Stimulated activated CD4-positive, alpha-beta T cell treated with anti-CD3 and anti-CD28 coated beads, Interleukin-4, amount 100 ng/mL, for 1 hour (primary cell): ENCODE measurements around the gene APP.
"Not testable (repeated sequence)": the region's sequence is repeated elsewhere in the genome, so short reads cannot be mapped to it uniquely, and the experiment has no call there.

Experiments used
- DNase-seq: peaks from one replicate; pipeline ENCODE4 v3.0.0-alpha.2; 2020

The APP gene

DNA sequence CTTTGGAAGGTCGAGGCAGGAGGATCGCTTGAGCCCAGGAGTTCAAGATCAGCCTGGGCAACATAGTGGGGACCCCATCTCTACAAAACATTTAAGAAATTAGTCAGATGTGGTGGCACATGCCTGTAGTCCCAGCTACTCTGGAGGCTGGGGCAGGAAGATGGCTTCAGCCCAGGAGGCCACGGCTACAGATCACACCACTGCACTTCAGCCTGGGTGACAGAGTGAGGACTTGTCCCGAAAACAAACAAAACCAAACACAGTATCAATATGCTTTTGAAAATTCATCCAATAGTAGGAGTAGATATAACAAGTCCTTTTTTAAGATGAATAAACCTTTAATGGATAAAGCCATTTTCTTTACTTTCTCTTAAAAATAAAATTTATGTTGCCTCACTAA, 8.5 kb downstream of the APP start:
- no peak for DNase-seq

DNA sequence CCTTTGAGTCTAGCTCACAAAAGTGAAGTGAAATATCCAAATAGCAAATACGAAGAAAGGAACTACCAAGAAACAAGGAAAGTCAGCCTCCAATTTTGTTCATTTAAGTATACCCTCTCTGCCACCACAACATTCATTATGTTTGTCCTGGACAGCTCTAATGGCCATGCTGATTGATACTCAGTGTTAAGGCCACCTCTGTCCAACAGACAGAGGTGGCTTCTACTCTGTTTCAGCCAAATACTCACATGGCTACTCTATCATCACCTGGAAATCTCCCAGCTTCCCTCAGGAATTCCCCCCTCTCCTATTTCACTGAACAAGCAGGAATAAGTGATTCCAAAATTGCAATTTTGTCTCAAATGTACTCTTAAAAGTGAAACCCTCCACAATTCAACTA, 10.7 kb downstream of the APP start:
- DNase-seq: no peak

DNA sequence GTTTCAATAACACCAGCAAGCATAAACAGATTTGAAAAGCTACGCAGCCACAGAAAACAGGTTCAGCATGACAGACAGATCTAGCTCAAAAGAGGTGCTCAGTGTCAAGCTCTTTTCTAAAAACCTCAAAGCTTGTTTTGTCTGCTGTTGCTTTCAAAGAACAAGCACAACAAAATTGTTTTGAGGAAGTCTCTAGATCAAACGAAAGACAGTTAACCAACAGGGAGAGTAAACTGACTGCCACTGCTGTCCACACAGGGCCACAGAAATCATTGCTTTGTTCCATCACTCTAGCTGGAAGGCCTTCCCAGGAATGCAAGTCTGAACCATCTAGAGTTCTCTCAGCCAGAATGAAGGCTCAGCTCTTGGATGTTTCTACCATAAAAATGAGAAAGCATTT, 12.8 kb downstream of the APP start:
- DNase-seq: no peak

DNA sequence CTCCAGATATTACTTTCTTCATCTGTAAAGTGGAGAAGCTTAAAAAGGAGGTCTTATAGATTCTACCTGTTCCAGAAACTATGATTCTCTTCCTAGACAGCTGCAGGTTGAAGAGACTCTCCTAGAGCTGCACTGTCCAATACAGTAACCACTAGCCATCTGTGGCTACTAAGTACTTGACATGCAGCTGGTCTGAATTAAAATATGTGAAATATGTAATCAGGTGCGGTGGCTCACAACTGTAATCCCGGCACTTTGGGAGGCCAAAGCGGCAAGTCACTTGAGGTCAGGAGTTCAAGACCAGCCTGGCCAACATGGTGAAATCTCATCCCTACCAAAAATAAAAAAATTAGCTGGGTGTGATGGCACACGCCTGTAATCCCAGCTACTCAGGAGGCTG, 15.8 kb downstream of the APP start:
- DNase-seq: no peak

DNA sequence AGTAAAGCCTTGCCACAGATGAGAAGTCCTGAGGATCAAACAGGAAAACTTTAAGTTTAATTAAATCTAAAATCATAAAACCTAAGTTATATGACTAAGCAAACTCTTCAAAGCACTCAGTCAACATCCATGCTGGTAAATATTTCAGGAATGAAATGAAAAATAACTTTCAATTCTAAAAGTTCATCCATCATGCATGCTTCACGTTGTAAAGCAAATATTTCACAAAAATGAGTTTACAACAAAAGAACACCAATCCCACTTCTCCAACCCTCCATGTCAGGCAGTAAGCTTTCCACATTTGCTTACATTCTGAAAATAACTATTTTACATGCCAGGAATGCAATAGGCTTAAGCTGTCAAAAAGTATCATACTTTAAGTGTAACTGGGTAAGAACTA, 16.8 kb downstream of the APP start:
- no peak for DNase-seq

DNA sequence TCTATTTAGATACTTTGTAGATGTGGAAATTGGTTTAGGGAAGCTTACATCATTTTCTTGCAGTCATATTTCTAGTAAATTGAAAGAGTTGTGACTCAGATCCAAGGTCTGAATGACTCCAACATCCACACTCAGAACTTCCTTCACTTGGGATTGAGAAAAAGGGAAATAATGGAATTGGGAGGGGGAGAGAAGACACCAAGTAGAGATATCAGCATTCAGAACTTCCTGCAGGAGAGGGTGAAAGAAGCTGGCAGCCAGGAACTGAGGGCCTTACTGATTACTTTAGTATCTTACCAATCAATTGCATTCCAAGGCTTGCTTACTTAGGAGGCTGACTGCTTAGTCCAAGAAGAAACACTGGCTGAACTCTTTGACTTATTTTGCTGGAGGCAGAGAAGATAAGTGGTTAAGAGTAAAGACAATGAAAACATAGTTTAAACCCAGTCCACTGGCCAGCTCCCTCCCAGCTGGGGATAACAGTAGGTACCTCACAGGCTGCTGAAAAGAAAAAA, 21.7 kb downstream of the APP start:
- DNase-seq: no peak

DNA sequence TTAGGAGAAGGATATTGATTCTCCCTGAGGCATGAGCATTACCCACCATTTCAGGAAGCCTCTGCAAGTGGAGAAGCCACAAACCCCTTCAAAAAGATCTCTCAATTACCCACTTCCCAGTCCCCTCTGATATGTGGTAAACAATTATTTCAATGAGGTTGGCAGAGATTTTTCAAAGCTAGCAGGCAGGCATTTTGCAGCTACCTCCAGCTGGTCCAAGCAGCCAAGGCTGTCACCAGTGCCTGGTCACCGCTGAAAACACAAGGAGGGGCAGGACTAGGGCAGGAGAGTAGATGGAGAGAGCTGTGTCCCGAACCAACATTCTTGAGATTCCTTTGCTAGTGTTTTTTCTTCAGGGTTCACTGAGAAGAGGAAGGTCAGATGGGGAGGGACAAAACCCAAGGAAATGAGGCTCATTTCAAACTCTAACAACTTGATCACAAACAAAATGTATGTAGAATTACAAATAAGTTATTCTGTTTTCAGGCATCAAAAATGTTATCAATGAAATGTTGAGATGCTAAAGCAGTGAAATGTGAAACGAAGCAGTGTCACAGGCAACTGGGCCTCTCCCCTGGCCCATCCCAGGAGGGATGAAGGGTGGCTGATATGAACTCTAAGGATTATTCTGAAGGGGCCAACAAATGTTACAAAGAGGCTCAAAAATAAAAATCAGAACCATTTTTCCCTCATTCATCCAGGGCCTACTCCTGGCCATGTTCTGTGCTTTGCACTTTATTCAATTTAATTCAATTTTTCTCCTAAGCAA, 22.3 kb downstream of the APP start:
- DNase-seq: no peak

DNA sequence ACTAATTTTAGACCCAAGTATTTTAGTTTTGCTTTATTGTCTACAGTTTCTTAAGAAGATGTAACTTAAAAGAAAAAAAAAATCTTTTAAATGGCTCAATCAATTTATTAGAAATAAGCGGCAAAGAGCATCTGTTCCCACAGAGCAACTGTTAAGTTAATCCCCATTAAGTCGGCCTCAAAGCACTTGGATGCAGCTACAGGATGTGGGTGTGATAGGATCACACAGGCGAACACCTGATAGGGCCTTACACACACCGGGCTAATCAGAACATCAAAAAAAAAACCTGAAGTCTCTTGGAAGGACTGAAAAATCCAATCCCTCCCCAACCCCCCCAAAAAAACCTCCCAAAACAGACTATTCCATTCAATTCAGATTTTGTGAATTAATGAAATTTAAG, 23.0 kb downstream of the APP start:
- DNase-seq: no peak

DNA sequence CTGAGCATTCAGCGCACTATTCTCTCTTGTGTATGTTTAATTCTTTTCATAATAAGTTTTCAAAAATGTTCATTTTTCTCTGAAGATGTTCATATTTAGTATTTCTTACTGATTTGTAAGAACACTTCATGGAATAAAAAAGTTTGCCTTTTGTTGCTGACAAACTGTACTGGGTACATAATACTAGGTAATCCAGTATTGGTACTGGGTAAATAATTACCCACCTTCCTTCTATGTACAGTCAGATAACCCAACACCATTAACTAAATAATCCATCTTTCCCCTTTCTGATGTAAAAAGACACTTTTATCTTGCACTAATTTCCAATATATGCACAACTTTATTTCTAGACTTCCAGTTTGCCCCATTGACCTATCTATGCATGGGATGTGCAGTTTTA, 23.9 kb downstream of the APP start:
- DNase-seq: no peak

DNA sequence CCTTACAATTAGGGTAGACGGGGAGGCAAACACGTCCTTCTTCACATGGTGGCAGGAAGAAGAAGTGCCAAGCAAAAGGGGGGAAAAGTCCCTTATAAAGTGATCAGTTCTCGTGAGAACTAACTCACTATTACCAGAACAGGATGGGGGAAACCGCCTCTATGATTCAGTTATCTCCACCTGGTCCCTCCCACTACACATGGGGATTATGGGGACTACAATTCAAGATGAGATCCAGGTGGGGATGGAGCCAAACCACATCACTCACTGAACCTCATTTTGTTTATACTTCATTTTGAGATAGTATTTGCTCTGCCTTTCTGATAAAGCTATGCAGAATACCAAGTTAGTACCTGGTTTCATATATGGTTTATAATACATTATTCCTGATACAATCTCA, 26.5 kb downstream of the APP start:
- no peak for DNase-seq

DNA sequence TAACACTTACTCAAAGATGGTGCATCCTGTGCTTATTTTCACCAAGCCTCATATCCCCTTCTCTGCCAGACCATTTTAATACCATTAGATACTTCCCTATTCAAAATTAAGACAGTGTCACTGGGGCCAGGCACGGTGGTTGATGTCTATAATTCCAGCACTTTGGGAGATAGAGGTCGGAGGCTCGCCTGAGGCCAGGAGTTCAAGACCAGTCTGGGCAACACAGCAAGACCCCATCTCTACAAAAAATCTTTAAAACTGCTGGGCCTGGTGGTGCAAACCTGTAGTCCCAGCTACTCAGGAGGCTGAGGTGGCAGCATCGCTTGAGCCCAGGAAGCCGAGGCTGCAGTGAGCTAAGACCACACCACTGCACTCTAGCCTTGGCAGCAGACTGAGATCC, 28.2 kb downstream of the APP start:
- no peak for DNase-seq

DNA sequence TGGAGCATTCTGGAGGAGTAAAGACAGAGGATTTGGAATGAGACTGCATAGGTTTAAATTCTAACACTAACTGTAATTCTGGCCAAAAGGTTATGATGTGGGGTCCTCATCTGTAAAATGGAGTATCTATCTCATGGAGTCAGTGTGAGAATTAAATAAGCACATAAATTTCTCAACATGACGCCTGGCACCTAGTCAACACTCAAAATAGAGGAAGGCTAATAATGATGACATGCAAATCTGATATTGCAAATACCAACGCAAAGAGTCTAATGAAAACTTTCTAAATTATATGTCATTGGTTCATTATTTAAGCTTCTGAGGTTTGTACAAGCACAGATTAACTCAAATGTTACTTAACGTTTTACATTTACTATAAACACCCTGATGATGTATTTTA, 29.6 kb downstream of the APP start:
- no peak for DNase-seq

DNA sequence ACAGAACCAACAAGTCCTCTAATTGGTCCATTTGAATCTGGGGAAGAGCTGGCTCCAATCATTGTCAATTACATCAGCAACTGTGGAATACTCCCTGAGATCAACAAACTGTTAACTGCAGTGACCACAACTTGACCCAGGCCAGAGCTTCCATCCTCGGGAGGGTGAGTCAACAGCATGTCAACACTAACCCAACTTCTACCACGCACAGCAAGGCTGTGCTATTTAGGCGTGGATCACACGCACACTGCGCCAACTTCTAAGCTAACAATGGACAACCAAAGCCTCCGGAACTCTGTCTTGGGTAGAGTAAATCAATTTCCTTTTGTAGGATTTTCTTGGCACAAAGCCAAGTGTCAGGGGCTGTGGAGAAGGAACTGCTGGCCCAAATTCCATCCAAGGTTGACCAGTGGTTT, 30.4 kb downstream of the APP start:
- no peak for DNase-seq

DNA sequence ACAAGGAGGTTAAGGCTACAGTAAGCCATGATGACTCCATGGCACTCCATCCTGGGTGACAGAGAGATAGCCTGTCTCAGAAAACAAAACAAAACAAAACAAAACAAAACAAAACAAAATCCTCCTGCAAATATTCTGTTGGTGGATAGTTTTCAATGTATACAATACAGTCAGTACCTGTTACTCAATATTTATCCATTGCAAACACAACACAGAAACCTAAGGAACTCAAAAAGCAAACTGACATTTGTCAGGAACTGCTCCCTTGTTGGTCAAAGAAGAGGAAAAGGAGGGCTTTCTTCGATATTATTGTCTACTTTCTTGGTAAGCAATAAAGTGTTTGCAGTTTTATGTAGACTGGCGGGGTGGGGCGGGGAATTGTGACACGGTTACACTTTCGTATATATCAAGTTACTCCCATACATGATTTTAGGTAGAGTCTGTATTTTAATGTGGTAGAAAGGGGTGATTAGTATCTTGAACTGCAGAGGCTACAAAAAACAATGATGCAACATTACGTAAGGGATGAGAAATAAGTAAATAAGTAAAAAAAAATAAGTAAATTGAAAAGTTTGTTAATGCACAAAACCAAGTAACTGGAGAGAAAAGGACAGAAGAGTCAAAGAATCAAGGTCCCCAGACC, 31.8 kb downstream of the APP start:
- DNase-seq: no peak

DNA sequence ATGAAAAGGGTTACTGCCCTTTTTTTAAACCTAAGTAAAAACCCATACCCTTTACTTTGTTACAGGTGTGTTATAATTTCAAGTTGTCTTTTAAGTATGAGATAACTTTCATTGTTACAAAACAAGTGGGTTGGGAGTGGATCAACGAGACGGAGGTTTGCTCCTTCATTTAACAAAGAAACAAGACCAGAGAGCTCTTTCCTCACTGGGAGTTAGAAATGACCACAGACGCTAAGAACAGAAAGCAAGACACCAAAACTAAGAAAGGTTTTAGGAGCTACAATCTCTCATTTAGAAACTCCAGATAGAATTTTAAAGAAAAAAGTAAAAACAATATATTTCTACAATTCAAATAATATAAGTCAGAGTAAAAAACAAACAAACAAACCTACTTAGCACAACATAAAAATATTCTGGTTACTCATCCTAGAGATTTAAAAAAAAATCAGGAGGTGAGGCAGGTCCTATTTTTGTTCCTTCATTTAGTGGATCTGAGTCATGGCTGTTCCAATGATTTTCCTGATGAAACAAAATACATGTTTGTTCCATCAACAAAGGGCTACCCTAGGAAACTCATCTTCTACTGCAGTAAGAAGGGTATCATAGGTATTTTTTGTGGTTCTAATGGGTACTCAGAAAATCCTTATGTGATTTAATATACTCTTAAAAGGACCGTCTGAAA, 33.0 kb downstream of the APP start:
- DNase-seq: no peak

DNA sequence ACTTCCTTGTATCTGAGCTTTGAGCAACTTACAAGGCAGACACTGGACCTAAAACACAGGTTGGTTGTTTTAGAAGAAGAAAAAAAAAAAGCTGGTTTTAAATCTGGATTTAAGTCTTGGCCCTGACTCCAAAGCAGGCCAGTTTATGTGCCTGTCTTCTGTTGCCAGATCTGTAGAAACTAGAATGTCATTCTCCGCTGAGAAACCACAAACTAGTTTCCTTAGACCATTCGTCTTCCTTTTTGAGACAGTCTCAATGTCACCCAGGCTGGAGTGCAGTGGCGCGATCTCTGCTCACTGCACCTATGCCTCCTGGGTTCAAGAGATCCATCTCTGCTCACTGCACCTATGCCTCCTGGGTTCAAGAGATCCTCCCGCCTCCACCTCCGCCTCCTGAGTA, 33.9 kb downstream of the APP start:
- DNase-seq: no peak

DNA sequence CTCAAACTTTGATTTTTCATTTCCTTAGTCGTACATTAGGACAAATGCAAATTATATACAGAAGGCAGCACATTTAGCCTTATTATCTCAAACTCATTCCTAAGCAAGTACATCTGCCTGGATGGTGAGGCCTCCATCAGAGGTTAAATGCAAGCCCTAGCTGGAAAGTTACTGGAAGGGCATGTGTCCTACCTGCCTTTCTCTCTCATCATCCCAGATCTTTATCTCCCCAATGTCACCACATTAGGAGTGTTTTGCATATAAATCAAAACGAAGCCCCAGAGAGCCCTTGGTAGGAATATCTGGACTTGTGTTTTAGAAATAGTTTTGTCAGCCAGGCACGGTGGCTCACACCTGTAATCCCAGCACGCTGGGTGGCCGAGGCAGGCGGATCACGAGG, 35.0 kb downstream of the APP start:
- DNase-seq: no peak

DNA sequence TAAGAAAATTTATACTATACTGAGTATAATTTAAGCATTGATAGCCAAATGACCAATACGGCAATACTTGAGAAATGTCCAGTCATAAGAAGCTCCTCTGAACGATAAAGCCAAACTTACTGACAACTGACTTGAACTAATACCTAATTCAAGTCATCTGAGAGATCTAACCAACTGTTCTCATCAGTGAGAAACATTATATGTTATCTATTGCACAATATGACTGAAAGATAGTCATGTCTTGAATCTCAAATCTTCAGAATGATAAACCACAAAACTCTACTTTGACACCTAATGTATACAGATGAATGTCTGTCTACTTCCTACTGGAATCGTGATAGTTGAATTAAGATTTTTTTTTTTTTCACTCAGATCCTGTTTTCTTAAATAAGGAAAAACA, 39.0 kb downstream of the APP start:
- DNase-seq: no peak

DNA sequence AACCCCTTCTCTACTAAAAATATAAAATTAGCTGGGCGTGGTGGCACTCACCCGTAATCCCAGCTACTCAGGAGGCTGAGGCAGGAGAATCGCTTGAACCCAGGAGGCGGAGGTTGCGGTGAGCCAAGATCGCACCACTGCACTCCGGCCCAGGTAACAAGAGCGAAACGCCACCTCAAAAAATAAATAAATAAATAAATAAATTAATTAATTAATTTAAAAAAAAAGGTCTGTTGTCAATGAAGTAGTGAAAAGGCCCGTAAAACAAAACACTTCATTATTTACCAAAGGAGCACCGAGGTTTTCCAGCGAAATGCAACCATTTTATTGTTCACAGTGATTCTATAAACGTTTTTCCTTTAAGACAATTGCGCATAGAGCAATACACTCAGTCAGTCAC, 39.5 kb downstream of the APP start:
- not testable (repeated sequence) for DNase-seq

DNA sequence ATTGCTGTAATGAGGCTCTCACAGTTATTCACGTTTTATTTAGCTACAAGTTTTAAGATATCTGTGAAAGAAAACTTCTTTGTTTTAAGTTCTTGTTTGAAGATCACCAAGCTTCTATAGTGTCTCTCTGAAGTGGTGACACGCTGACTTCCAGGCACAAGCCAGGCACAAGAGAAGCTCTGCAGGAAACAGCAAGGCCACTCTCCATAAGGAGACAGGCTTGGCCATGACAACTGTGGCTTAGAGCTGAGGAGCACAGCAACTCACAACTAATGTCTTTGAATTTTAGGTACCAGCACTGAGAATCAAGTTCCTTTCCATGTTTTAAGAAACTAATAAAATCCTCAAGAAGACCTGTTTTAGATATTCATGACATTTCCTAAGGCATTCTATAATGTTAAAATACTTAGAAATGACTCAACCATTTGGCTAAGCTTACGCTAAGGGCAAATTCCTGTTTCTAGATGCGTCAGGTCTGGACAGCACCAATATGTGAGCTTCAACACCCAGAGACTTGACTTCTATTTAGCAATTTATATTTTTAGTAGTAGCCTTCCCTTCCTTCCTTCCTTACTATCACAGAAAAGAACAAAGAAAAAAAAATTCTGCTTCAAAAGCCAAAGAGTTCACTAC, 40.2 kb downstream of the APP start:
- DNase-seq: no peak

DNA sequence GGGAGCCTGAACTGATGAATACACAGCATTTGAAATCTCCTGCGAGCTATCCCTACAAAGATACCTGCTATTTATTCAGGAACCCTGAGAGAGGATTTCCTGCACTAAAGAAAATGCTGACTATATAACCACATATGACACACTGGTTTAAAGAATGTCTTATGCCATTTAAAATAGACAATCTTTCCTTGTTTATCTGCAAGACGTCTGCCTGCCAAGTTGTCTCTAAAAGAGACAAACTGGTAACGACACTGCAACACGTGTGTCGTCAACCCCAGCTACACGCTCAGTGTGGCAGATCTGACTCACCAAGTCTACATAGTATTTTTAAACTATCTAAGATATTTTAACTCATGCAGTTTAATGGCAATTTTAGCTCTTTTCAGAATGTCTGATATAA, 42.7 kb downstream of the APP start:
- DNase-seq: no peak

DNA sequence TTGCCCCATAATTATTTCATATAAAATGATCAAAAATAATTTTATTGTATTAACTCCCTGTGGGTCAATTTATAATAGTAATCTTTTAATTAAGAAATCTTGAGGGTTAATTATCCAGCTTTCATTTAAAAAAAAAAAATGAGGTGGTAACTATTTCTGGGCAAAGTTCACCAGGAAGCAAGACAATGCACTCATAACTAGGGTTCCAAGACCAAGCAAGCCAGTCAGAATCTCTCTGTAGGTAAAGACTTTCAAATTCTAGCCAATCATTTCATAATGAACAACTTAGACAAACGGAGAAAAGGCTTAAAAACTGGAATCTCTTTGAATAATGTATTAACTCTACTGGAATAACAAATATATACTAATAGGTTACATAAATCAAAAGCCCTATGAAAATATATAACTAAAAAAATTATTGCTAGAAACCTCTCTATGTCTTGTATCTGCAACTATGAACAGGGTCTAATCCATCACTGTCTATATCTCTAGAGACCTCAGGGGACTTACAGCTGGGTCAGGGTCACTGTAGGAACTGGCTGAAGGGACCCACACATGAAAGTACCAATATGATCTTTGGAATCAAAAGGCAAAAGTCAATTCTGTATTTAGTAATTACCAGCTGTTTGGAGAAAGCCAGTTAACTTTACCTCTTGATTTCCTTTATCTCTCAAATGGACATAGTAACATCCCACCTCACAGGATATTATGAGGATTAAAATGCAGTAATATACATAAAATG, 43.3 kb downstream of the APP start:
- no peak for DNase-seq

DNA sequence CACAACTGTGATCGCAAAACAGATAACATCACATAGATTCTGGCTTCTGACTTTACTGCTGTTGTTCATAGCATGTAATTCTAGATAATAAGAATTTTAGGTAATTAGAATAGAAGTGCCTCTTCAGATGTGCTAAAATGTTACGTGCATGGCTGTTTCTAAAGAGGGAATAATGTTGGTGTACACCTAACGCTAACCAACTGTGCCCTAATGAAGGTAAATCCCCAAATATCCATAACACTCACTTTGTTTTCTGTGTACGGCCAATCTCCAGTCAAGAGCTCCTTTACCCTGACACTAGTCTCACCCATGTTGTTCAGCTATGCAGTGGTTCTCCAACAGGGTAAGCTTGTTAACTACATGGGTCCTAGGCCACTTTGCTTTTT, 44.4 kb downstream of the APP start:
- no peak for DNase-seq
